GM19099 (cell line): ENCODE measurements around the gene GPRC5A.

ENCODE experiments used
- POLR2A ChIP-seq: IDR thresholded peaks from 3 replicates; pipeline ENCODE4 v1.6.1; 2011; ENCODE audit warnings: low read depth; ENCODE audit not compliant: insufficient read length; ENCODE audit errors: extremely low read depth

Gene GPRC5A

GRCh38 chr12:12952036-12952435, 60.7 kb downstream of the GPRC5A start, which contains the start of gene GPRC5D:
Gene GPRC5D (minus strand): TSS chr12:12952170. CDS start chr12:12950384, 1,786 bp downstream.
- no peak for TF ChIP-seq POLR2A

DNA sequence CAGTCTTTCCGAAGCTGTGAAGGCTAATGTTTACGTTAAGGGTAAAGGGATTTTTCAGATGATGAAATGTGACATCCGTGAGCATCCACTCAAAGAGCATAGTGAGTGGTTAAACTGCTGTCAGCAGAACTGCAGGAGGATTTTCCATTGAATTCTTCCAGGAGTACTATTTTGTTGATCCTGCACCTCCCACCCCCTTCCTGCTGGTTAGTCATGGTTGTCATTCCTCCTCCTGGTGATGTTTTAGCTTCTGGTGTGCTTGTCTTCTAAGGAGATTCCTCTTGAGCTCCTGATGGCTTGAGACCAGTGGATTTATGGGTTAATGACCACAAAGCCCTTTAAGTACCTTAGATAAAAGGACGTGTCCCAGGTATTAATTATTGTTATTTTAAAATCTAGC, 63.0 kb downstream of the GPRC5A start:
- TF ChIP-seq POLR2A = no peak

- TF ChIP-seq POLR2A = no peak
These were observed 63.7 kb downstream of the GPRC5A start for GRCh38 chr12:12954878-12955625.

- TF ChIP-seq POLR2A = no peak
These were observed 67.5 kb downstream of the GPRC5A start for GRCh38 chr12:12958886-12959285.

- no peak for TF ChIP-seq POLR2A
These were observed 69.4 kb downstream of the GPRC5A start for GRCh38 chr12:12960639-12961209.

- no peak for TF ChIP-seq POLR2A
These were observed 72.9 kb downstream of the GPRC5A start for GRCh38 chr12:12964255-12964654.

DNA sequence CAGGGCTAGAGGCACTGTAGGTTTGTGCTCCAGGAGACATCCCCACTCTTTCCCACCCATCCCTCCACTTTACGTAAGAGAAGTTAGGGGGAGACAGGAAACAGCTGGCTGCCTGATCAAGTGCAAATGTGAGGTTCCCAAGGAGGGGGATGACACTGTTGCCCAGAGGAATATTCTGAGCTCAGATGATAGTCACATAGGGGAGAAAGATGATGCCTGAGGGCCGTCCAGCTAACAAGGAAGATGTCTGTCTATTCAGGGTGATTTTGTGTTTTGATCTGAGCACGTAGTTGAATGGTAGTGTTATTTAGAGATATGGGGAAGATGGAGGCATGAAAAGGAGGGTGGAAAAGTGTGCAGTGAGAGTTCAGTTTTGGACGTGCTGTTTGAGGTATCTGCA, 74.5 kb downstream of the GPRC5A start:
- no peak for TF ChIP-seq POLR2A
